Measurements from ENCODE around the gene CD40. TPM values are rescaled to one million over a fixed set of nuclear protein-coding genes. Genes with fewer than 3 reads are reported as not detected.

CD40 gene
- 18.3 and 37.3 TPM in 2 replicates for total RNA-seq

GRCh38 chr20:46117704-46118467 lies at the start of gene CD40:
Gene CD40, plus strand, starts transcription at chr20:46118314. Its CDS starts 30 bp downstream, at chr20:46118344.

GRCh38 chr20:46089417-46090388 lies 28.4 kb upstream of the CD40 start, which contains the start of gene NCOA5:
Gene NCOA5, minus strand, starts transcription at chr20:46089962. Its CDS starts 10,538 bp downstream, at chr20:46079424.

Other genes starting within 250 kb of the CD40 start
- gene ZSWIM1, start 237.1 kb upstream of the CD40 start, total RNA-seq, result 14.7 and 17.7 TPM in 2 replicates
- gene SPATA25, start 230.7 kb upstream of the CD40 start, total RNA-seq, result 0.16 and 1.1 TPM in 2 replicates
- 2.8 and 9.5 TPM in 2 replicates for gene NEURL2, start 227.1 kb upstream of the CD40 start, total RNA-seq
- gene CTSA, start 227.0 kb upstream of the CD40 start, total RNA-seq, result 70.9 and 232 TPM in 2 replicates
- gene PLTP, start 206.2 kb upstream of the CD40 start, total RNA-seq, result 42.2 and 122 TPM in 2 replicates
- gene PCIF1, start 183.6 kb upstream of the CD40 start, total RNA-seq, result 25.1 and 34.1 TPM in 2 replicates
- 16.1 and 18.0 TPM in 2 replicates for gene ZNF335, start 146.1 kb upstream of the CD40 start, total RNA-seq
- 0.65 TPM in 1 of 2 replicates, not detected in the other for gene MMP9, start 109.4 kb upstream of the CD40 start, total RNA-seq
- gene SLC12A5, start 89.1 kb upstream of the CD40 start, total RNA-seq, result 2.1 and 3.2 TPM in 2 replicates
- 16.5 and 21.5 TPM in 2 replicates for gene NCOA5, start 28.4 kb upstream of the CD40 start, total RNA-seq
- not detected in 2 replicates for gene CDH22, start 190.2 kb downstream of the CD40 start, total RNA-seq

Measured in mesangial cell (primary cell).